Stimulated activated CD4-positive, alpha-beta T cell treated with anti-CD3 and anti-CD28 coated beads, Interleukin-12 subunit alpha, Interleukin-12 subunit beta, amount 100 ng/mL, for 48 hours (primary cell): Measurements from ENCODE around the gene KDM2A.

Experiments
- DNase-seq, 3 donors: peaks; one replicate each; pipeline ENCODE4 v3.0.0-alpha.2; 2020; ENCODE audit warnings: low read depth in 2 of 3, low spot score in 1 of 3

Gene KDM2A

GRCh38 chr11:67300256-67300755 is 181.2 kb downstream of the KDM2A start:
- no peak for DNase-seq

GRCh38 chr11:67300756-67301312 is 181.8 kb downstream of the KDM2A start:
- no peak for DNase-seq

DNA sequence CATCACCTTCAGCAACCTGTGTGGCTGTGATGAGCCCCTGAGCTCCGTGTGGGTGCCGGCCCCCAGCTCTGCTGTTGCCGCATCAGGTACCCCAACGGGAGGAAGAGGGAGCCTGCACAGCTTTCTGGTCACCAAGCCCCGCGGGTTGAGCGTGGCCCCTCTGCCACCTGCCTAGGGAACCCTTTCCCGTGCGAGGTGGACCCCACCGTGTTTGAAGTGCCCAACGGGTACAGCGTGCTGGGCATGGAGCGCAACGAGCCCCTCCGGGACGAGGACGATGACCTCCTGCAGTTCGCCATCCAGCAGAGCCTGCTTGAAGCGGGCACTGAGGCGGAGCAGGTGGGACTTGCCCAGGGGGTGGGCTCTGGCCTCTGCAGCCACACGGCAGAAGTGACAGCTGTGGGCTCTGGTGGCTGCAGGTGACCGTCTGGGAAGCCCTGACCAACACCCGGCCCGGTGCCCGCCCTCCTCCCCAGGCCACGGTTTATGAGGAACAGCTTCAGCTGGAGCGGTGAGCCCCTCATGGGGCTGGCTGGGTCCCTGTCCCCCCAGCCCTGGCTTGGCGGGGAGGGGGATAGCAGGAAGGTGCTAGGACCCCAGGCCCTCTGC is 182.4 kb downstream of the KDM2A start:
- DNase-seq = no peak

DNA sequence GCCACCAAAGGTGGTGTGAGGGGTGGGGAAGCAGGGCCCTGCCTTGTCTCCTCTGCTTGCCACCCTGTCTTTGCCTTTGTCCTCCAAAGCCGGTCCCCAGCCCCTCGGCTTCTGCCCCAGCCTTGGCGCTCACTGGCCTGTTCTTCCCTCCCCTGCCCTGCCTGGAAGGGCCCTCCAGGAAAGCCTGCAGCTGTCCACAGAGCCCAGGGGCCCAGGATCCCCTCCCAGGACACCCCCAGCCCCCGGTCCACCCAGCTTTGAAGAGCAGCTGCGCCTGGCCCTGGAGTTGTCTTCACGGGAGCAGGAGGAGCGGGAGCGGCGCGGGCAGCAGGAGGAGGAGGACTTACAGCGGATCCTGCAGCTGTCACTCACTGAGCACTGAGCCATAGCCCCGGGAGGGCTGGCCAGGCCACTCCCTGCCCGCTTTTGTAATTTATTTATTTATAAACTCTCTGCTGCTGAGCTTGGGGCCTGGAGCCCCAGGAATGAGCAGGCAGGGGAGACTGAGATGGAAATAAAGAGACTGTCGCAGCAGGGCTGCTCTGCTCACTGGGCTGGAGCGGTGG is 183.0 kb downstream of the KDM2A start:
- no peak for DNase-seq

- DNase-seq = no peak
Measured at GRCh38 chr11:67302571-67303131, 183.6 kb downstream of the KDM2A start.

GRCh38 chr11:67303132-67303834 is 184.2 kb downstream of the KDM2A start, which contains the start of gene SSH3:
Gene SSH3, plus strand, starts transcription at chr11:67303530. Its CDS starts 96 bp downstream, at chr11:67303626.
- DNase-seq = no peak

GRCh38 chr11:67303835-67304411 is 184.9 kb downstream of the KDM2A start:
- DNase-seq = no peak

GRCh38 chr11:67304511-67305113 is 185.5 kb downstream of the KDM2A start:
- no peak for DNase-seq

DNA sequence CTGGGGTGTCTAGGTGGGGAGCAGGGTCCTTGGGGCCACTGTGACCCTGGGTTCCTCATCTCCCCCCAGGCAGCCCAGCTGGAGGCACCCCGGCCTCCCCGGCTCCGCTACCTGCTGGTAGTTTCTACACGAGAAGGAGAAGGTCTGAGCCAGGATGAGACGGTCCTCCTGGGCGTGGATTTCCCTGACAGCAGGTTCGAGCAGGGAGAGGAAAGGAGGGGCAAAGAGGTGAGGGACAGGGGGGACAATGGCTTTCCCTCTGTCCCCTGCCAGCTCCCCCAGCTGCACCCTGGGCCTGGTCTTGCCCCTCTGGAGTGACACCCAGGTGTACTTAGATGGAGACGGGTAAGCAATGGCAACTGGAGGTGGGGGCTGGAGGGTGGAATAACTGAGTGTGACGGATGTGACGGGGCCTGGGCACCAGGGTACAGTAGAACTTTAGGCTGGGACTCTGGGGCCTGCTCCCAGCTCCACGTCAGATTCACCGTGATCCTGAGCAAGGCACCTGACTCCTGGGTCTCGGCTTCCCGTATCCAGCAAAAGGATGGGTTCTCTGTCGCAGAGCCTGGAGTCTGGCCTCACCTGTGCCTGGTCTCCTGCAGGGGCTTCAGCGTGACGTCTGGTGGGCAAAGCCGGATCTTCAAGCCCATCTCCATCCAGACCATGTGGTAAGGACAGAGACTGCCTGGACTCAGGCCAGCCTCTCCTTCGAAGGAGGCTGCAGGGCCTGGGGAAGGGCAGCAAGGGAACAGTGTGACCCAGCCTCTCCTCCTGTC is 187.9 kb downstream of the KDM2A start:
- DNase-seq = no peak

GRCh38 chr11:67307545-67308001 is 188.5 kb downstream of the KDM2A start:
- DNase-seq = no peak
